IPS-20b (cell line): ENCODE results near the gene CAMK2B.

Experiments
- H3K27ac ChIP-seq: one replicate; pipeline ENCODE4 v1.5.1; 2013; ENCODE audit warnings: low read length
- H3K27me3 ChIP-seq: 2 replicates; pipeline ENCODE4 v1.6.1; 2013; ENCODE audit warnings: mild to moderate bottlenecking, low read length, inconsistent platforms; ENCODE audit not compliant: insufficient read depth
- H3K36me3 ChIP-seq: 2 replicates; pipeline ENCODE4 v1.6.1; 2013; ENCODE audit warnings: low read depth, mild to moderate bottlenecking, inconsistent platforms, low read length, moderate library complexity; ENCODE audit not compliant: insufficient read depth
- H3K4me1 ChIP-seq: 2 replicates; pipeline ENCODE4 v1.6.1; 2013; ENCODE audit warnings: mild to moderate bottlenecking, control low read depth, inconsistent platforms, low read length, moderate library complexity; ENCODE audit not compliant: insufficient read depth
- H3K4me3 ChIP-seq: 2 replicates; pipeline ENCODE4 v1.5.1; 2013; ENCODE audit warnings: mild to moderate bottlenecking, low read length, inconsistent platforms
- H3K9ac ChIP-seq: 2 replicates; pipeline ENCODE4 v1.6.1; 2013; ENCODE audit warnings: low read depth, mild to moderate bottlenecking, inconsistent platforms, low read length, moderate library complexity
- H3K9me3 ChIP-seq: 2 replicates; pipeline ENCODE4 v1.6.1; 2013; ENCODE audit warnings: mild to moderate bottlenecking, low read depth, low read length, inconsistent platforms; ENCODE audit not compliant: insufficient read depth

Gene CAMK2B

GRCh38 chr7:44347546-44348114 is 22.2 kb upstream of the CAMK2B start:
- H3K36me3 ChIP-seq = no peaks in the 10 kb centered on the region
- H3K27ac ChIP-seq = no peak overlapping the region
- no peaks in the 10 kb centered on the region for H3K4me1 ChIP-seq
- H3K27me3 ChIP-seq = peaks cover 9% of the 10 kb centered on the region; the same call in 1 of the 2 replicates
- 0 out of 2 replicates have a peak, but pooled peaks cover 6% of the 10 kb centered on the region for H3K9me3 ChIP-seq
- no peak overlapping the region for H3K4me3 ChIP-seq
- H3K9ac ChIP-seq = no peak overlapping the region

GRCh38 chr7:44346063-44346462 is 20.7 kb upstream of the CAMK2B start:
- no peak overlapping the region for H3K9ac ChIP-seq
- H3K27me3 ChIP-seq = peaks cover 9% of the 10 kb centered on the region; the same call in 1 of the 2 replicates
- no peak overlapping the region for H3K4me3 ChIP-seq
- H3K4me1 ChIP-seq = no peaks in the 10 kb centered on the region
- H3K27ac ChIP-seq = no peak overlapping the region
- 0 out of 2 replicates have a peak, but pooled peaks cover 6% of the 10 kb centered on the region for H3K9me3 ChIP-seq
- H3K36me3 ChIP-seq = no peaks in the 10 kb centered on the region

- no peak overlapping the region for H3K27ac ChIP-seq
- H3K4me3 ChIP-seq = no peak overlapping the region
- peaks cover 12% of the 10 kb centered on the region; the same call in 1 of the 2 replicates for H3K27me3 ChIP-seq
- no peaks in the 10 kb centered on the region for H3K4me1 ChIP-seq
- 0 out of 2 replicates have a peak, but pooled peaks cover 6% of the 10 kb centered on the region for H3K9me3 ChIP-seq
- H3K36me3 ChIP-seq = no peaks in the 10 kb centered on the region
- no peak overlapping the region for H3K9ac ChIP-seq
These were observed 16.0 kb upstream of the CAMK2B start for GRCh38 chr7:44341401-44341800.

GRCh38 chr7:44338600-44338999 is 13.2 kb upstream of the CAMK2B start:
- Histone ChIP-seq H3K9me3 (0 out of 2 replicates have a peak, but pooled peaks cover 6% of the 10 kb centered on the region), H3K4me1 (no peaks in the 10 kb centered on the region), H3K9ac (no peak overlapping the region), H3K4me3 (no peak overlapping the region), H3K27me3 (0 out of 2 replicates have a peak, but pooled peaks cover 3% of the 10 kb centered on the region), H3K27ac (no peak overlapping the region), H3K36me3 (no peaks in the 10 kb centered on the region)

GRCh38 chr7:44336491-44336890 is 11.1 kb upstream of the CAMK2B start:
- 0 out of 2 replicates have a peak, but pooled peaks cover 3% of the 10 kb centered on the region for H3K27me3 ChIP-seq
- no peaks in the 10 kb centered on the region for H3K4me1 ChIP-seq
- H3K4me3 ChIP-seq = no peak overlapping the region
- H3K9me3 ChIP-seq = no peaks in the 10 kb centered on the region
- no peak overlapping the region for H3K9ac ChIP-seq
- no peaks in the 10 kb centered on the region for H3K36me3 ChIP-seq
- H3K27ac ChIP-seq = no peak overlapping the region

GRCh38 chr7:44335184-44335583 is 9.8 kb upstream of the CAMK2B start:
- Histone ChIP-seq H3K36me3 (no peaks in the 10 kb centered on the region), H3K27ac (no peak overlapping the region), H3K27me3 (peaks cover 7% of the 10 kb centered on the region; the same call in 1 of the 2 replicates), H3K9ac (no peak overlapping the region), H3K9me3 (no peaks in the 10 kb centered on the region), H3K4me3 (no peak overlapping the region), H3K4me1 (no peaks in the 10 kb centered on the region)

- Histone ChIP-seq H3K27ac (no peak overlapping the region), H3K36me3 (no peaks in the 10 kb centered on the region), H3K27me3 (peaks cover 11% of the 10 kb centered on the region; the same call in 1 of the 2 replicates), H3K4me3 (no peak overlapping the region), H3K9ac (no peak overlapping the region), H3K9me3 (no peaks in the 10 kb centered on the region), H3K4me1 (no peaks in the 10 kb centered on the region)
These were observed 9.3 kb upstream of the CAMK2B start for GRCh38 chr7:44334734-44335097.

- H3K4me3 ChIP-seq = no peak overlapping the region
- no peaks in the 10 kb centered on the region for H3K4me1 ChIP-seq
- no peak overlapping the region for H3K27ac ChIP-seq
- no peaks in the 10 kb centered on the region for H3K9me3 ChIP-seq
- no peak overlapping the region for H3K9ac ChIP-seq
- peaks cover 11% of the 10 kb centered on the region; the same call in 1 of the 2 replicates for H3K27me3 ChIP-seq
- H3K36me3 ChIP-seq = no peaks in the 10 kb centered on the region
These were observed 8.7 kb upstream of the CAMK2B start for GRCh38 chr7:44333911-44334733.

- no peaks in the 10 kb centered on the region for H3K36me3 ChIP-seq
- no peak overlapping the region for H3K9ac ChIP-seq
- no peaks in the 10 kb centered on the region for H3K4me1 ChIP-seq
- H3K4me3 ChIP-seq = no peak overlapping the region
- H3K27me3 ChIP-seq = peaks cover 31% of the 10 kb centered on the region
- H3K9me3 ChIP-seq = no peaks in the 10 kb centered on the region
- H3K27ac ChIP-seq = no peak overlapping the region
These were observed 6.3 kb upstream of the CAMK2B start for GRCh38 chr7:44331682-44332081.

GRCh38 chr7:44330331-44330730 is 4.9 kb upstream of the CAMK2B start:
- H3K9me3 ChIP-seq = no peaks in the 10 kb centered on the region
- H3K9ac ChIP-seq = no peak overlapping the region
- H3K27me3 ChIP-seq = peaks cover 41% of the 10 kb centered on the region
- H3K27ac ChIP-seq = no peak overlapping the region
- no peak overlapping the region for H3K4me3 ChIP-seq
- H3K4me1 ChIP-seq = no peaks in the 10 kb centered on the region
- H3K36me3 ChIP-seq = no peaks in the 10 kb centered on the region

GRCh38 chr7:44329888-44330287 is 4.5 kb upstream of the CAMK2B start:
- Histone ChIP-seq H3K36me3 (no peaks in the 10 kb centered on the region), H3K9ac (no peak overlapping the region), H3K27ac (no peak overlapping the region)

GRCh38 chr7:44329081-44329480 is 3.7 kb upstream of the CAMK2B start:
- H3K27me3 ChIP-seq = peaks cover 50% of the 10 kb centered on the region
- H3K36me3 ChIP-seq = no peaks in the 10 kb centered on the region
- H3K4me3 ChIP-seq = no peak overlapping the region
- no peak overlapping the region for H3K27ac ChIP-seq
- H3K9me3 ChIP-seq = no peaks in the 10 kb centered on the region
- no peaks in the 10 kb centered on the region for H3K4me1 ChIP-seq
- no peak overlapping the region for H3K9ac ChIP-seq

More at GRCh38 chr7:44329888-44330287, 4.5 kb upstream of the CAMK2B start:
- Histone ChIP-seq H3K4me1 (no peaks in the 10 kb centered on the region), H3K4me3 (no peak overlapping the region), H3K27me3 (peaks cover 42% of the 10 kb centered on the region), H3K9me3 (no peaks in the 10 kb centered on the region)
